Adrenal gland (tissue), 5 donors: ENCODE data around the gene SSX2IP.

Source experiments
- POLR2A ChIP-seq, 2 donors: fragments of 450-650 bp; IDR thresholded peaks; one replicate each; pipeline ENCODE4 v1.6.1; 2017; ENCODE audit warnings: antibody characterized with exemption in 2 of 2, mild to moderate bottlenecking in 2 of 2, moderate library complexity in 1 of 2
- TF ChIP-seq, protein P1 (sequence below), 6 experiments: fragments of 450-650 bp in 4 of 6; fragments of 200-600 bp in 2 of 6; sonication (generic) in 1 of 6; IDR thresholded peaks; 1 replicate in 5 of 6; 2 replicates in 1 of 6; pipeline versions ENCODE4 v1.5.1 to v1.8.0; 2016 to 2021; ENCODE audit warnings: antibody characterized with exemption in 6 of 6, mild to moderate bottlenecking in 2 of 6, moderate library complexity in 1 of 6
- donor health status: DM: no; HTN: no; CAD: no.

GRCh38 chr1:84702143-84702542 lies 11.9 kb upstream of the SSX2IP start:
- TF ChIP-seq, protein P1, sequence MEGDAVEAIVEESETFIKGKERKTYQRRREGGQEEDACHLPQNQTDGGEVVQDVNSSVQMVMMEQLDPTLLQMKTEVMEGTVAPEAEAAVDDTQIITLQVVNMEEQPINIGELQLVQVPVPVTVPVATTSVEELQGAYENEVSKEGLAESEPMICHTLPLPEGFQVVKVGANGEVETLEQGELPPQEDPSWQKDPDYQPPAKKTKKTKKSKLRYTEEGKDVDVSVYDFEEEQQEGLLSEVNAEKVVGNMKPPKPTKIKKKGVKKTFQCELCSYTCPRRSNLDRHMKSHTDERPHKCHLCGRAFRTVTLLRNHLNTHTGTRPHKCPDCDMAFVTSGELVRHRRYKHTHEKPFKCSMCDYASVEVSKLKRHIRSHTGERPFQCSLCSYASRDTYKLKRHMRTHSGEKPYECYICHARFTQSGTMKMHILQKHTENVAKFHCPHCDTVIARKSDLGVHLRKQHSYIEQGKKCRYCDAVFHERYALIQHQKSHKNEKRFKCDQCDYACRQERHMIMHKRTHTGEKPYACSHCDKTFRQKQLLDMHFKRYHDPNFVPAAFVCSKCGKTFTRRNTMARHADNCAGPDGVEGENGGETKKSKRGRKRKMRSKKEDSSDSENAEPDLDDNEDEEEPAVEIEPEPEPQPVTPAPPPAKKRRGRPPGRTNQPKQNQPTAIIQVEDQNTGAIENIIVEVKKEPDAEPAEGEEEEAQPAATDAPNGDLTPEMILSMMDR (IDR thresholded peaks at IDR 0.05), result no peak
- TF ChIP-seq POLR2A (IDR thresholded peaks at IDR 0.05), result no peak
